Hepatocyte (in vitro differentiated cells): Measurements from ENCODE around the gene SLC15A3.

Experiments used
- EZH2phosphoT487 ChIP-seq: fragments of 200-600 bp; sonication (generic); IDR thresholded peaks from one replicate; pipeline ENCODE4 v1.6.1; 2018; ENCODE audit warnings: antibody characterized with exemption, mild to moderate bottlenecking, low read depth, moderate library complexity; ENCODE audit not compliant: unreplicated experiment, severe bottlenecking
- TF ChIP-seq, protein P1 (sequence below): fragments of 200-600 bp; sonication (generic); IDR thresholded peaks from 2 replicates; pipeline ENCODE4 v1.5.1; 2016; ENCODE audit warnings: antibody characterized with exemption, mild to moderate bottlenecking; ENCODE audit not compliant: poor library complexity

GRCh38 chr11:60957188-60957587, 5.2 kb upstream of the SLC15A3 start:
- TF ChIP-seq, protein P1, sequence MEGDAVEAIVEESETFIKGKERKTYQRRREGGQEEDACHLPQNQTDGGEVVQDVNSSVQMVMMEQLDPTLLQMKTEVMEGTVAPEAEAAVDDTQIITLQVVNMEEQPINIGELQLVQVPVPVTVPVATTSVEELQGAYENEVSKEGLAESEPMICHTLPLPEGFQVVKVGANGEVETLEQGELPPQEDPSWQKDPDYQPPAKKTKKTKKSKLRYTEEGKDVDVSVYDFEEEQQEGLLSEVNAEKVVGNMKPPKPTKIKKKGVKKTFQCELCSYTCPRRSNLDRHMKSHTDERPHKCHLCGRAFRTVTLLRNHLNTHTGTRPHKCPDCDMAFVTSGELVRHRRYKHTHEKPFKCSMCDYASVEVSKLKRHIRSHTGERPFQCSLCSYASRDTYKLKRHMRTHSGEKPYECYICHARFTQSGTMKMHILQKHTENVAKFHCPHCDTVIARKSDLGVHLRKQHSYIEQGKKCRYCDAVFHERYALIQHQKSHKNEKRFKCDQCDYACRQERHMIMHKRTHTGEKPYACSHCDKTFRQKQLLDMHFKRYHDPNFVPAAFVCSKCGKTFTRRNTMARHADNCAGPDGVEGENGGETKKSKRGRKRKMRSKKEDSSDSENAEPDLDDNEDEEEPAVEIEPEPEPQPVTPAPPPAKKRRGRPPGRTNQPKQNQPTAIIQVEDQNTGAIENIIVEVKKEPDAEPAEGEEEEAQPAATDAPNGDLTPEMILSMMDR = no peak
- TF ChIP-seq EZH2phosphoT487 = no peak
